GM12892 (cell line): ENCODE data around the gene FMC1.

Source experiments
- POLR2A ChIP-seq: IDR thresholded peaks from 2 replicates; pipeline ENCODE4 v1.6.1; 2011; ENCODE audit warnings: low read depth, low read length, control low read depth
- POLR2AphosphoS5 ChIP-seq: IDR thresholded peaks from 2 replicates; pipeline ENCODE4 v1.6.1; 2011; ENCODE audit warnings: low read depth, low read length, control low read depth

DNA sequence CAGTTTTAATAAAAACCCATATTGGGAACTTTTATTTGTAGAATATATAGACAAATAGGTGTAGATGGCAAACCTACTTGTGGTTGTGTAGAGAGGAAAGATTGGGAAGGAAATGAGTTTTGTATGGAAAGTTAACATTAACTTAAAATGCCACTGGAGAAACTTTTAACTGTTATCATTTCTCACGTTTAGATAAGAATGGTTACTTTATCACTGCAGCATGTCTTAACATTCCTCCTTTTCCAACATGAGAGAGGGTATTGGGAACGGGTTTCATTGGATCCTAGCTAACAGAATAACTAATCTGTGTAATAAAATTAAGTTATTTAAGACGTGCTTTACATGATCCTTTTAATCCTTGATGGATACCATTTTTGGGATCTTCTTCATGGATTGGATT is 20.4 kb downstream of the FMC1 start:
- TF ChIP-seq POLR2AphosphoS5 (no peak), POLR2A (no peak)
